Skin of body (tissue), 2 donors: ENCODE measurements around the gene RAB3D. TPM values are rescaled to one million over a fixed set of nuclear protein-coding genes. Genes with fewer than 3 reads are reported as not detected.
A peak's percentile ranks its signal among the peaks of the same experiment; 100 is the strongest.
"Not testable (repeated sequence)": the region's sequence is repeated elsewhere in the genome, so short reads cannot be mapped to it uniquely, and the experiment has no call there.

Experiments
- DNase-seq: peaks from one replicate; lab custom pipeline; 2025; lab: John Stamatoyannopoulos, UW
- total RNA-seq: library from RNA; depleted of rRNA; stranded (reverse); fragments of >200 nt; gene quantifications from one replicate; pipeline ENCODE4 v1.2.3, GENCODE V29; 2014

The RAB3D gene
- total RNA-seq, result 29.7 TPM

- DNase-seq, result peak; percentile 88
These were observed at the start of gene RAB3D for GRCh38 chr19:11339254-11340098. TSS of gene RAB3D (minus strand) at chr19:11339657. CDS start at chr19:11337399, 2,258 bp downstream.

- no peak for DNase-seq
These were observed 47.9 kb upstream of the RAB3D start for GRCh38 chr19:11387162-11388034.

GRCh38 chr19:11384778-11385129 lies 45.3 kb upstream of the RAB3D start:
- DNase-seq, result no peak

- no peak for DNase-seq
These were observed 44.2 kb upstream of the RAB3D start for GRCh38 chr19:11383706-11384048.

GRCh38 chr19:11382898-11383705 lies 43.6 kb upstream of the RAB3D start:
- DNase-seq, result no peak

- peak; percentile 94 for DNase-seq
These were observed 41.4 kb upstream of the RAB3D start for GRCh38 chr19:11380653-11381537.

GRCh38 chr19:11379857-11380350 lies 40.4 kb upstream of the RAB3D start:
- DNase-seq, result no peak

GRCh38 chr19:11379269-11379845 lies 39.9 kb upstream of the RAB3D start:
- DNase-seq, result not testable (repeated sequence)

- DNase-seq, result no peak
These were observed 39.1 kb upstream of the RAB3D start for GRCh38 chr19:11378319-11379189.

GRCh38 chr19:11377756-11378155 lies 38.3 kb upstream of the RAB3D start:
- no peak for DNase-seq

GRCh38 chr19:11377237-11377636 lies 37.8 kb upstream of the RAB3D start:
- no peak for DNase-seq

- no peak for DNase-seq
These were observed 35.9 kb upstream of the RAB3D start for GRCh38 chr19:11375143-11375948.

GRCh38 chr19:11374433-11375142 lies 35.1 kb upstream of the RAB3D start, which contains the start of gene SWSAP1:
TSS of gene SWSAP1 (plus strand) at chr19:11374666. CDS start at chr19:11374681, 15 bp downstream.
- peak; percentile 99 for DNase-seq

GRCh38 chr19:11373885-11374432 lies 34.5 kb upstream of the RAB3D start:
- DNase-seq, result no peak

- no peak for DNase-seq
These were observed 33.9 kb upstream of the RAB3D start for GRCh38 chr19:11373166-11373884.

- DNase-seq, result no peak
These were observed 31.3 kb upstream of the RAB3D start for GRCh38 chr19:11370744-11371143.
